ENCODE measurements around the gene AVPR1A.

The AVPR1A gene

GRCh38 chr12:63151623-63152320 lies 771 bp upstream of the AVPR1A start:
- H3K9me3 ChIP-seq (ENCODE audit: control insufficient read depth, low read length): no peaks in the 10 kb centered on the region
- H3K4me3 ChIP-seq (ENCODE audit: insufficient read depth, low read depth, low read length, poor library complexity, severe bottlenecking): no peak overlapping the region
- no peak for DNase-seq
- H3K27me3 ChIP-seq (replicated peaks; ENCODE audit: control insufficient read depth, insufficient read depth, low read length, poor library complexity, severe bottlenecking): peaks cover 5% of the 10 kb centered on the region
- H3K36me3 ChIP-seq (ENCODE audit: control insufficient read depth, insufficient read depth, low read length): no peaks in the 10 kb centered on the region
- H3K4me1 ChIP-seq (ENCODE audit: control insufficient read depth, insufficient read depth, low read length, poor library complexity, severe bottlenecking): peaks cover 4% of the 10 kb centered on the region
- no peak overlapping the region for H3K27ac ChIP-seq (ENCODE audit: insufficient read depth, low read length, poor library complexity, severe bottlenecking)

GRCh38 chr12:63149909-63150712 lies 890 bp downstream of the AVPR1A start:
- Histone ChIP-seq H3K27me3 (replicated peaks; ENCODE audit: control insufficient read depth, insufficient read depth, low read length, poor library complexity, severe bottlenecking) (peaks cover 5% of the 10 kb centered on the region), H3K4me1 (ENCODE audit: control insufficient read depth, insufficient read depth, low read length, poor library complexity, severe bottlenecking) (peaks cover 4% of the 10 kb centered on the region), H3K4me3 (ENCODE audit: insufficient read depth, low read depth, low read length, poor library complexity, severe bottlenecking) (no peak overlapping the region), H3K9me3 (ENCODE audit: control insufficient read depth, low read length) (no peaks in the 10 kb centered on the region), H3K36me3 (ENCODE audit: control insufficient read depth, insufficient read depth, low read length) (no peaks in the 10 kb centered on the region), H3K27ac (ENCODE audit: insufficient read depth, low read length, poor library complexity, severe bottlenecking) (no peak overlapping the region)
- DNase-seq: no peak

- H3K27ac ChIP-seq (ENCODE audit: insufficient read depth, low read length, poor library complexity, severe bottlenecking): no peak overlapping the region
- no peaks in the 10 kb centered on the region for H3K36me3 ChIP-seq (ENCODE audit: control insufficient read depth, insufficient read depth, low read length)
- no peaks in the 10 kb centered on the region for H3K4me1 ChIP-seq (ENCODE audit: control insufficient read depth, insufficient read depth, low read length, poor library complexity, severe bottlenecking)
- no peak overlapping the region for H3K4me3 ChIP-seq (ENCODE audit: insufficient read depth, low read depth, low read length, poor library complexity, severe bottlenecking)
- DNase-seq: no peak
- H3K9me3 ChIP-seq (ENCODE audit: control insufficient read depth, low read length): no peaks in the 10 kb centered on the region
- no peaks in the 10 kb centered on the region for H3K27me3 ChIP-seq (replicated peaks; ENCODE audit: control insufficient read depth, insufficient read depth, low read length, poor library complexity, severe bottlenecking)
These were observed 6.4 kb downstream of the AVPR1A start for GRCh38 chr12:63144556-63144955.

- no peaks in the 10 kb centered on the region for H3K4me1 ChIP-seq (ENCODE audit: control insufficient read depth, insufficient read depth, low read length, poor library complexity, severe bottlenecking)
- no peak overlapping the region for H3K4me3 ChIP-seq (ENCODE audit: insufficient read depth, low read depth, low read length, poor library complexity, severe bottlenecking)
- H3K36me3 ChIP-seq (ENCODE audit: control insufficient read depth, insufficient read depth, low read length): no peaks in the 10 kb centered on the region
- no peak for DNase-seq
- no peaks in the 10 kb centered on the region for H3K27me3 ChIP-seq (replicated peaks; ENCODE audit: control insufficient read depth, insufficient read depth, low read length, poor library complexity, severe bottlenecking)
- no peak overlapping the region for H3K27ac ChIP-seq (ENCODE audit: insufficient read depth, low read length, poor library complexity, severe bottlenecking)
- no peaks in the 10 kb centered on the region for H3K9me3 ChIP-seq (ENCODE audit: control insufficient read depth, low read length)
These were observed 12.5 kb downstream of the AVPR1A start for GRCh38 chr12:63138488-63138887.

- DNase-seq: no peak
- no peaks in the 10 kb centered on the region for H3K9me3 ChIP-seq (ENCODE audit: control insufficient read depth, low read length)
- H3K27ac ChIP-seq (ENCODE audit: insufficient read depth, low read length, poor library complexity, severe bottlenecking): no peak overlapping the region
- H3K27me3 ChIP-seq (replicated peaks; ENCODE audit: control insufficient read depth, insufficient read depth, low read length, poor library complexity, severe bottlenecking): no peaks in the 10 kb centered on the region
- no peaks in the 10 kb centered on the region for H3K4me1 ChIP-seq (ENCODE audit: control insufficient read depth, insufficient read depth, low read length, poor library complexity, severe bottlenecking)
- H3K36me3 ChIP-seq (ENCODE audit: control insufficient read depth, insufficient read depth, low read length): no peaks in the 10 kb centered on the region
- no peak overlapping the region for H3K4me3 ChIP-seq (ENCODE audit: insufficient read depth, low read depth, low read length, poor library complexity, severe bottlenecking)
These were observed 17.0 kb downstream of the AVPR1A start for GRCh38 chr12:63133981-63134380.

- no peak for DNase-seq
- Histone ChIP-seq H3K9me3 (ENCODE audit: control insufficient read depth, low read length) (no peaks in the 10 kb centered on the region), H3K36me3 (ENCODE audit: control insufficient read depth, insufficient read depth, low read length) (no peaks in the 10 kb centered on the region), H3K27ac (ENCODE audit: insufficient read depth, low read length, poor library complexity, severe bottlenecking) (no peak overlapping the region), H3K4me3 (ENCODE audit: insufficient read depth, low read depth, low read length, poor library complexity, severe bottlenecking) (no peak overlapping the region), H3K4me1 (ENCODE audit: control insufficient read depth, insufficient read depth, low read length, poor library complexity, severe bottlenecking) (no peaks in the 10 kb centered on the region), H3K27me3 (replicated peaks; ENCODE audit: control insufficient read depth, insufficient read depth, low read length, poor library complexity, severe bottlenecking) (no peaks in the 10 kb centered on the region)
These were observed 18.8 kb downstream of the AVPR1A start for GRCh38 chr12:63132201-63132600.

GRCh38 chr12:63129927-63130326 lies 21.1 kb downstream of the AVPR1A start:
- Histone ChIP-seq H3K9me3 (ENCODE audit: control insufficient read depth, low read length) (no peaks in the 10 kb centered on the region), H3K4me1 (ENCODE audit: control insufficient read depth, insufficient read depth, low read length, poor library complexity, severe bottlenecking) (no peaks in the 10 kb centered on the region), H3K27me3 (replicated peaks; ENCODE audit: control insufficient read depth, insufficient read depth, low read length, poor library complexity, severe bottlenecking) (no peaks in the 10 kb centered on the region), H3K36me3 (ENCODE audit: control insufficient read depth, insufficient read depth, low read length) (no peaks in the 10 kb centered on the region), H3K27ac (ENCODE audit: insufficient read depth, low read length, poor library complexity, severe bottlenecking) (no peak overlapping the region), H3K4me3 (ENCODE audit: insufficient read depth, low read depth, low read length, poor library complexity, severe bottlenecking) (no peak overlapping the region)
- no peak for DNase-seq

- H3K9me3 ChIP-seq (ENCODE audit: control insufficient read depth, low read length): no peaks in the 10 kb centered on the region
- no peak overlapping the region for H3K4me3 ChIP-seq (ENCODE audit: insufficient read depth, low read depth, low read length, poor library complexity, severe bottlenecking)
- no peak overlapping the region for H3K27ac ChIP-seq (ENCODE audit: insufficient read depth, low read length, poor library complexity, severe bottlenecking)
- H3K4me1 ChIP-seq (ENCODE audit: control insufficient read depth, insufficient read depth, low read length, poor library complexity, severe bottlenecking): no peaks in the 10 kb centered on the region
- H3K36me3 ChIP-seq (ENCODE audit: control insufficient read depth, insufficient read depth, low read length): no peaks in the 10 kb centered on the region
- H3K27me3 ChIP-seq (replicated peaks; ENCODE audit: control insufficient read depth, insufficient read depth, low read length, poor library complexity, severe bottlenecking): no peaks in the 10 kb centered on the region
- DNase-seq: no peak
These were observed 26.2 kb downstream of the AVPR1A start for GRCh38 chr12:63124778-63125177.

GRCh38 chr12:63103494-63104131 lies 47.4 kb downstream of the AVPR1A start:
- H3K4me1 ChIP-seq (ENCODE audit: control insufficient read depth, insufficient read depth, low read length, poor library complexity, severe bottlenecking): no peaks in the 10 kb centered on the region
- no peaks in the 10 kb centered on the region for H3K36me3 ChIP-seq (ENCODE audit: control insufficient read depth, insufficient read depth, low read length)
- no peak overlapping the region for H3K27ac ChIP-seq (ENCODE audit: insufficient read depth, low read length, poor library complexity, severe bottlenecking)
- no peak overlapping the region for H3K4me3 ChIP-seq (ENCODE audit: insufficient read depth, low read depth, low read length, poor library complexity, severe bottlenecking)
- H3K27me3 ChIP-seq (replicated peaks; ENCODE audit: control insufficient read depth, insufficient read depth, low read length, poor library complexity, severe bottlenecking): no peaks in the 10 kb centered on the region
- no peak for DNase-seq
- H3K9me3 ChIP-seq (ENCODE audit: control insufficient read depth, low read length): no peaks in the 10 kb centered on the region

- H3K27me3 ChIP-seq (replicated peaks; ENCODE audit: control insufficient read depth, insufficient read depth, low read length, poor library complexity, severe bottlenecking): no peaks in the 10 kb centered on the region
- H3K27ac ChIP-seq (ENCODE audit: insufficient read depth, low read length, poor library complexity, severe bottlenecking): no peak overlapping the region
- H3K36me3 ChIP-seq (ENCODE audit: control insufficient read depth, insufficient read depth, low read length): no peaks in the 10 kb centered on the region
- no peak for DNase-seq
- no peaks in the 10 kb centered on the region for H3K9me3 ChIP-seq (ENCODE audit: control insufficient read depth, low read length)
- H3K4me1 ChIP-seq (ENCODE audit: control insufficient read depth, insufficient read depth, low read length, poor library complexity, severe bottlenecking): no peaks in the 10 kb centered on the region
- H3K4me3 ChIP-seq (ENCODE audit: insufficient read depth, low read depth, low read length, poor library complexity, severe bottlenecking): no peak overlapping the region
These were observed 49.1 kb downstream of the AVPR1A start for GRCh38 chr12:63101920-63102319.
